Endothelial cell of umbilical vein (primary cell): ENCODE results near the gene ADAM30. TPM values are rescaled to one million over a fixed set of nuclear protein-coding genes. Genes with fewer than 3 reads are reported as not detected.
A peak's percentile ranks its signal among the peaks of the same experiment; 100 is the strongest.

Experiments used
- BruUV-seq: library from RNA; stranded (reverse); fragments of 400-500 nt; replicated peaks from 2 replicates; lab custom pipeline; 2021; lab: Mats Ljungman, UMichigan
- CTCF ChIA-PET: fragments of 300-600, 350-600 bp; sonication (Branson Sonifier 250); formaldehyde crosslinking; loops from one replicate; lab custom pipeline; 2021; ENCODE audit warnings: antibody characterized with exemption, inconsistent platforms; lab: Charles Lee
- POLR2A ChIA-PET: fragments of 300-600, 350-600 bp; sonication (Branson Sonifier 250); formaldehyde crosslinking; loops from one replicate; lab custom pipeline; 2021; ENCODE audit warnings: antibody characterized with exemption, inconsistent platforms; lab: Charles Lee
- DNase-seq: peaks from one replicate; pipeline ENCODE4 v3.0.0-alpha.2; 2011; ENCODE audit warnings: low read depth, low spot score
- FAIRE-seq: peaks from 2 replicates; lab custom pipeline; 2011; peaks lifted over from hg19 to GRCh38; lab: Jason Lieb, UNC
- H2AFZ ChIP-seq: 2 replicates; pipeline ENCODE4 v1.6.0; 2012; ENCODE audit warnings: low read depth, low read length, control low read depth, inconsistent platforms
- H3K27ac ChIP-seq: 2 replicates; pipeline ENCODE4 v1.5.1; 2011; ENCODE audit warnings: low read depth, mild to moderate bottlenecking, control low read depth, low read length, moderate library complexity; ENCODE audit not compliant: insufficient read depth
- H3K27me3 ChIP-seq, 2 experiments: 2 replicates each; pipeline versions ENCODE4 v1.6.0 to v1.6.1; 2011; ENCODE audit warnings: low read length in 2 of 2, mixed read lengths in 1 of 2; ENCODE audit not compliant: control insufficient read depth in 2 of 2, insufficient read depth in 2 of 2
- H3K36me3 ChIP-seq, 2 experiments: 2 replicates in 1 of 2; 3 replicates in 1 of 2; pipeline ENCODE4 v1.5.1; 2011; ENCODE audit warnings: low read length in 2 of 2, mild to moderate bottlenecking in 1 of 2, moderate library complexity in 1 of 2; ENCODE audit not compliant: control insufficient read depth in 2 of 2, insufficient read depth in 2 of 2; ENCODE audit errors: extremely low read depth in 1 of 2
- H3K4me1 ChIP-seq: 3 replicates; pipeline ENCODE4 v1.5.1; 2011; ENCODE audit warnings: mild to moderate bottlenecking, low read length; ENCODE audit not compliant: control insufficient read depth, insufficient read depth; ENCODE audit errors: extremely low read depth
- H3K4me2 ChIP-seq: 2 replicates; pipeline ENCODE4 v1.6.1; 2011; ENCODE audit warnings: low read length, control low read depth, mixed read lengths; ENCODE audit not compliant: insufficient read depth
- H3K4me3 ChIP-seq, 3 experiments: fragments of 200-600 bp in 1 of 3; sonication (generic), shearing (Covaris generic) in 1 of 3; replicated peaks in 1 of 3; 2 replicates each; pipeline ENCODE4 v1.5.1; 2011 to 2016; ENCODE audit warnings: control low read depth in 3 of 3, low read length in 3 of 3, mild to moderate bottlenecking in 2 of 3, inconsistent platforms in 1 of 3, low read depth in 1 of 3, moderate library complexity in 1 of 3; ENCODE audit not compliant: insufficient read depth in 1 of 3
- H3K79me2 ChIP-seq: 2 replicates; pipeline ENCODE4 v1.6.0; 2012; ENCODE audit warnings: low read length, inconsistent platforms; ENCODE audit not compliant: control insufficient read depth, insufficient read depth
- H3K9ac ChIP-seq: replicated peaks from 2 replicates; pipeline ENCODE3; 2011; ENCODE audit warnings: low read length, control low read depth; ENCODE audit not compliant: insufficient read depth; ENCODE audit errors: extremely low read depth
- H3K9me1 ChIP-seq: replicated peaks from 3 replicates; pipeline ENCODE4 v1.6.0; 2011; ENCODE audit warnings: mild to moderate bottlenecking, low read length; ENCODE audit not compliant: control insufficient read depth, insufficient read depth; ENCODE audit errors: extremely low read depth
- H3K9me3 ChIP-seq: replicated peaks from 2 replicates; pipeline ENCODE4 v1.5.1; 2012; ENCODE audit warnings: low read length, inconsistent platforms; ENCODE audit not compliant: control insufficient read depth, insufficient read depth
- H4K20me1 ChIP-seq: replicated peaks from 2 replicates; pipeline ENCODE3; 2011; ENCODE audit warnings: mild to moderate bottlenecking, low read length; ENCODE audit not compliant: control insufficient read depth, insufficient read depth; ENCODE audit errors: extremely low read depth
- EZH2 ChIP-seq: IDR thresholded peaks from 2 replicates; pipeline ENCODE4 v1.6.1; 2012; ENCODE audit warnings: borderline replicate concordance, low read depth, mild to moderate bottlenecking, moderate library complexity, low read length, inconsistent platforms; ENCODE audit not compliant: severe bottlenecking
- JUN ChIP-seq: IDR thresholded peaks from 2 replicates; pipeline ENCODE4 v1.6.1; 2011; ENCODE audit warnings: borderline replicate concordance, low read depth; ENCODE audit not compliant: insufficient read length, insufficient read depth
- MAX ChIP-seq: IDR thresholded peaks from 2 replicates; pipeline ENCODE4 v1.6.1; 2011; ENCODE audit not compliant: insufficient read depth, insufficient read length
- POLR2AphosphoS5 ChIP-seq: IDR thresholded peaks from 2 replicates; pipeline ENCODE4 v1.6.1; 2012; ENCODE audit warnings: low read depth, mild to moderate bottlenecking, control low read depth, low read length, moderate library complexity; ENCODE audit not compliant: insufficient read depth
- dilution Hi-C: fragments of 300-500 bp; cut with MboI; formaldehyde crosslinking; loops from one replicate; pipeline ENCODE4 v1.15.0; 2019; ENCODE audit warnings: low sequenced_read_pairs; ENCODE audit not compliant: extremely low pct_ligation_motif_present
- intact Hi-C: fragments of 100-400 bp; cut with micrococcal nuclease; formaldehyde crosslinking; loops from one replicate; pipeline ENCODE4 v1.10.0; 2022
- polyA plus RNA-seq, 4 experiments: library from polyadenylated mRNA; depleted of rRNA in 3 of 4; stranded (reverse) in 3 of 4; unstranded in 1 of 4; fragments of >200 nt; gene quantifications; 2 replicates each; pipeline versions ENCODE4 v1.2.1 to v1.2.3, GENCODE V29; 2011 to 2012; ENCODE audit warnings: missing spikeins in 1 of 4
- total RNA-seq: library from RNA; stranded (reverse); gene quantifications from 2 replicates; pipeline ENCODE4 v1.2.3, GENCODE V29; 2021
- TF ChIP-seq, protein P1 (sequence below), 2 donors: IDR thresholded peaks; 1 replicate in 1 of 2; 2 replicates in 1 of 2; pipeline ENCODE4 v1.5.1; 2011; ENCODE audit warnings: low read length in 2 of 2, mild to moderate bottlenecking in 2 of 2, moderate library complexity in 2 of 2, control low read depth in 1 of 2, inconsistent platforms in 1 of 2, low read depth in 1 of 2; ENCODE audit not compliant: insufficient read depth in 1 of 2; ENCODE audit errors: extremely low read depth in 1 of 2

Gene ADAM30
- total and polyA plus RNA-seq, 2 donors (not counting 3 experiments of a cell fraction or from before 2014, with no cell fraction given), result not detected

- no peak overlapping the region for H3K4me2 ChIP-seq
- no peak for DNase-seq
- FAIRE-seq, result no peak
- ChIA-PET CTCF (interaction anchor here (0.5 to 2.0 kb wide), 2 partner anchors 10 to 65 kb away, joined by 3 to 12 read pairs; no protein-coding TSS in a partner anchor), POLR2A (no interaction called here)
- H4K20me1 ChIP-seq, result no peaks in the 10 kb centered on the region
- peaks cover 17 to 32% of the 10 kb centered on the region in 2 experiments for H3K27me3 ChIP-seq
- H3K9me1 ChIP-seq, result no peaks in the 10 kb centered on the region
- H3K9me3 ChIP-seq, result no peaks in the 10 kb centered on the region
- H3K9ac ChIP-seq, result no peak overlapping the region
- H2AFZ ChIP-seq, result no peak overlapping the region
- no peak overlapping the region for H3K4me3 ChIP-seq
- H3K36me3 ChIP-seq, result no peaks in the 10 kb centered on the region
- dilution Hi-C loops, result no loop called here
- BruUV-seq, result no TSS peak
- no peaks in the 10 kb centered on the region for H3K4me1 ChIP-seq
- no peaks in the 10 kb centered on the region for H3K79me2 ChIP-seq
- intact Hi-C loops, result loop anchor here (10.0 kb wide), 1 partner anchor 265 kb away; no protein-coding TSS in a partner anchor
- no peak overlapping the region for H3K27ac ChIP-seq
- peak; percentile 6 for TF ChIP-seq EZH2
- TF ChIP-seq POLR2AphosphoS5, result no peak
- TF ChIP-seq JUN, result no peak
- TF ChIP-seq, protein P1, sequence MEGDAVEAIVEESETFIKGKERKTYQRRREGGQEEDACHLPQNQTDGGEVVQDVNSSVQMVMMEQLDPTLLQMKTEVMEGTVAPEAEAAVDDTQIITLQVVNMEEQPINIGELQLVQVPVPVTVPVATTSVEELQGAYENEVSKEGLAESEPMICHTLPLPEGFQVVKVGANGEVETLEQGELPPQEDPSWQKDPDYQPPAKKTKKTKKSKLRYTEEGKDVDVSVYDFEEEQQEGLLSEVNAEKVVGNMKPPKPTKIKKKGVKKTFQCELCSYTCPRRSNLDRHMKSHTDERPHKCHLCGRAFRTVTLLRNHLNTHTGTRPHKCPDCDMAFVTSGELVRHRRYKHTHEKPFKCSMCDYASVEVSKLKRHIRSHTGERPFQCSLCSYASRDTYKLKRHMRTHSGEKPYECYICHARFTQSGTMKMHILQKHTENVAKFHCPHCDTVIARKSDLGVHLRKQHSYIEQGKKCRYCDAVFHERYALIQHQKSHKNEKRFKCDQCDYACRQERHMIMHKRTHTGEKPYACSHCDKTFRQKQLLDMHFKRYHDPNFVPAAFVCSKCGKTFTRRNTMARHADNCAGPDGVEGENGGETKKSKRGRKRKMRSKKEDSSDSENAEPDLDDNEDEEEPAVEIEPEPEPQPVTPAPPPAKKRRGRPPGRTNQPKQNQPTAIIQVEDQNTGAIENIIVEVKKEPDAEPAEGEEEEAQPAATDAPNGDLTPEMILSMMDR (IDR thresholded peaks at IDR 0.05; ENCODE audit: extremely low read depth in 1 of 2, insufficient read depth in 1 of 2, low read depth in 1 of 2, low read length in 2 of 2), result no peak
- no peak for TF ChIP-seq MAX
Observed at GRCh38 chr1:119879510-119880434, 16.5 kb downstream of the ADAM30 start.
